UCSD-AML1 (cell line): Measurements from ENCODE around the gene CALM3.
"Not testable (repeated sequence)": the region's sequence is repeated elsewhere in the genome, so short reads cannot be mapped to it uniquely, and the experiment has no call there.

ENCODE experiments used
- DNase-seq: peaks from one replicate; lab custom pipeline; 2025; ENCODE audit not compliant: unreplicated experiment; lab: John Stamatoyannopoulos, UW

The CALM3 gene

GRCh38 chr19:46614114-46614722 lies 13.1 kb downstream of the CALM3 start:
- peak; percentile 81 for DNase-seq

DNA sequence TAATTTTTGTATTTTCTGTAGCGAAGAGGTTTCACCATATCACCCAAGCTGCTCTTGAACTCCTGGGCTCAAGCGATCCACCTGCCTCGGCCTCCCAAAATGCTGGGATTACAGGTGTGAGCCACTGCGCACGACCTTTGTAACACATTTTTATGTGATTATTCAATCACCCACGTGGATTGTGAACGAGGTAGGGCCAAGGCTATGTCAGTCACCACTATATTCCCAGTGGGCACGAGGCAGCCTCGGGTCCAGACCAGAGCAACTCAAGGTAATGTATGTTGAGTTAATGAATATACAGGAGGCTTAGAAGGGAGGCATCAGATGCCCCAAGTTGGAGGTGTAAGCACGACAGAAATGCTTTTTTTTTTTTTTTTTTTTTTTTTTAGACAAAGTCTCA lies 14.8 kb downstream of the CALM3 start:
- no peak for DNase-seq

GRCh38 chr19:46616631-46617322 lies 15.6 kb downstream of the CALM3 start:
- peak; percentile 90 for DNase-seq

- no peak for DNase-seq
Observed at GRCh38 chr19:46617601-46618000, 16.5 kb downstream of the CALM3 start.

DNA sequence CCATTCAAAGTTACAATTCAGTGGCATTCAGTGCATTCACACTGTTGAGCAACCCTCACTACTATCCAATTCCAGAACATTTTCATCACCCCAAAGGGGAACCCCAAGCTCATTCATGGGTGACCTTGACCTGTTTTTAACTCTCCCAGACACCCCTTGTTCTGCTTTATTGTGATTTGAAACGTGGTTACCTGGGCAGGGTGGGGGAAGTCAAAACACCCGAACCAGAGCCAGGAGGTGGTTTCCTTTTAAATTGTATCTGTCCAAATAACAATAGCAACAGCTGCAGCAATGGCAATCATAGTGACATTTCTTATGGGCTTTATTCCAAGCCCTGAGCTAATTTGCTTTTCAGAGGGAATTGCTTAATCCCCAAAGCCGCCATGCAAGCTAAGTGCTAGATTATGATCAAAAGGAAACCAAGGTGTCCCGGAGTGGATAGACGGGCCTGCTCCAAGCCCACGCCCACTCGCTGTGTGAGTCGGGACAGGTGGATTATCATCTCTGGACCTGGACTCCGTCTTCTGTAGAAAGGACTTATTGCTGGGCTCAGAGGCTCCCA lies 17.6 kb downstream of the CALM3 start:
- no peak for DNase-seq

DNA sequence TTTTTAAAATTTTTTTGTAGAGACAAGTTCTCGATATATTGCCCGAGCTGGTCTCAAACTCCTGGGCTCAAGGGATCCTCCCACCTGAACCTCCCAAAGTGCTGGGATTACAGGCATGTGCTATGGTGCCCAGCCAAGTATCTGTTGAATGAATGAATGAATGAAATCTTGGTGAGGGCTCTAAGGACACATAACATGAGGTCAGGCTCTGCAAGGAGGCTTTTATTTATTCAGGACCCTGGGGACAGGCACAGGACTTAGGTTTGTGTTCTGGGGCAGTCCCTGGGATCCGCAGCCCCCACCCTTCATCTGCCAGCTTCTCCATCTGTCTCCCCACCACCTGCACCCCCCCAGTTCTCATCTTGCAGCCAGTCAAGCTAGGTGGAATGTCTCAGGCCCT lies 19.1 kb downstream of the CALM3 start:
- DNase-seq, result no peak

DNA sequence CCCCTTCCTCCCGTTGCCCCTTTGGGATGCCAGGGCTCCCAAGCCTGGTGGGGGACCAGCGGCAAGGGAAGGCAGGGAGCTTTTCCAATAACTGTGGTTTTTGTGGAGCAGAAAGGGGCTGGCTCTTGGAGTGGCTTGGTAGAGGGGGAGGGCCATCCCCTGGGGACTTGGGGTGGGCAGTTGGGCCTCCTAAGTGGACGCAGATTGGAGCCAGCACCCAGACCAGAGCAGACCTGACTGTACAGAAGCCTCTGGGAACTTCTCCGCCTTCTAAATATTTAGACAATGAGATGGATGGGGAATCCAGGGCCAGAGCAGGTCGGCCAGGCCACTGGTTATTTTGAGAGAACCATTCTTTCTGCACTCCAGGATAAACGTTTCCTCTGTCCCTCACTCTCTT lies 19.6 kb downstream of the CALM3 start:
- no peak for DNase-seq

- DNase-seq, result no peak
Observed at GRCh38 chr19:46621191-46622117, 20.3 kb downstream of the CALM3 start.

DNA sequence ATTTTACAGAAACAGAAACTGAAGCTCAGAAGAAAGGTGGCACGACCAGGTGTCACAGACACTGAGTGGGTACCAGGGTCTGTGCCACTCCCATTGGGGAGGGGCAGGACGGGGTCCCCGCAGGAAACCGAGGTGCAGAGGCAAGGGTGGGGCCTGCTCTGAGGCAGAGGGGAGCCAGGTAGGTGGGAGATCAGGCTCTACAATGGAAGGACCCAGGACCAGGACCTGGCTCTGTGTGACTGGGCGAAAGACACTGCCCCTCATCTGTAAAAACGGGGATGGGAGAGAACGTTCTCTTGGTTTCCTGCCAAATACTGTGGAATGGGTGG lies 21.0 kb downstream of the CALM3 start:
- no peak for DNase-seq

- DNase-seq, result no peak
Observed at GRCh38 chr19:46623915-46624502, 22.9 kb downstream of the CALM3 start.

DNA sequence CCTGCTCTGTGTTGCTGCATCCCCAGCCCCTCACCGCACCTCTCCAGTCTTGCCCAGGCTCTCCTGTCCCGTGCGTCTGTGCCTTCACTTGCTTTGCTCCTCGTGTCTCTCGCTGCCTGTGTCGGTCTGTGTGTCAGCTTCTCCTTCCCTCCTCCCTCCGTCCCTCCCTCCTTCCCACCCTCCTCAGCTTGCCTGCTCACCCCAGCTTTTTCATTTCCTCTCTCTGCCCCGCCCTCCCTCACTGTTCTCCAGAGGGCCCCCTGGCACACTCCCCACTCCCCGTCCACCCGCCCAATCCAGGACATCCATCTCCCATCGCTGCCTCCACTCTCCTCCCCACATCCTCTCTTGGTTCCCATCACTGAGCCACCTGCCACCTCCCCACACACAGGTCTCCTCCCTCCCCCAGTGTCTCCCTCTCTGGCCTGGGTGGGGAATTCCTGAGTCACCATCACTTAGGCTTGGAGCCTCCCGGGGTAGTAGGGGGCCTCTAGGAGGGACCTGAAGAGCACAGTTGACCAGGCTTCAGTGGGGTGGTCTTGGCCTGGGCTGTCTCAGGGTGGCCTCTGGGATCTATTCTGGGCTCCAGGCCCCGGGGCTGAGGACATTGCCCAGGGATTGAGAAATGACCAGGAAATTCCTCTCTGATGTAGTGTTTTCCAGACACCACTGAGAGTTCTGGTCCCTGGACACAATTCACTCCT lies 24.0 kb downstream of the CALM3 start, which contains the start of gene PTGIR:
TSS of gene PTGIR (minus strand) at position 132 of the 704 bp plus-strand sequence. CDS start 864 bp downstream, outside the sequence.
- DNase-seq, result peak; percentile 70

GRCh38 chr19:46625731-46626130 lies 24.6 kb downstream of the CALM3 start:
- no peak for DNase-seq

GRCh38 chr19:46626446-46626845 lies 25.3 kb downstream of the CALM3 start:
- DNase-seq, result peak; percentile 44

GRCh38 chr19:46628970-46629369 lies 27.8 kb downstream of the CALM3 start:
- DNase-seq, result not testable (repeated sequence)

DNA sequence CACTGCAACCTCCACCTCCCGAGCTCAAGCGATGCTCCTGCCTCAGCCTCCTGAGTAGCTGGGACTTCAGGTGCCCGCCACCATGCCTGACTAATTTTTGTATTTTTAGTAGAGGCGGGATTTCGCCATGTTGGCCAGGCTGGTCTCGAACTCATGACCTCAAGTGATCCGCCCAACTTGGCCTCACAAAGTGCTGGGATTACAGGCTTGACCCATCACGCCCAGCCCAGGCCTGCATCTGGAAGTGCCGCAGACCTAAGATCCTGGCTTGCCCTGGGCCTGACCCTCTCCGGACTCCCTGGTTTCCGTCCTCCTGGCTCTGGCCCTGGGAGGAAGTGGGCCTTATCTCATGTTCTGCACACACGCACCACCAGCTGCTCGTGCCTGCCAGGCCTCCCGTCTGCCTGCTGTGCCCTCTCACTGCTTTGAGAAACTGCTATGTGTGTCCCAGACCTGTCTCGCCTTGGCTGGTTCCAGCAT lies 28.5 kb downstream of the CALM3 start:
- peak; percentile 87 for DNase-seq

GRCh38 chr19:46630586-46631205 lies 29.6 kb downstream of the CALM3 start:
- peak; percentile 28 for DNase-seq

- no peak for DNase-seq
Observed at GRCh38 chr19:46631481-46631880, 30.4 kb downstream of the CALM3 start.

GRCh38 chr19:46633130-46633529 lies 32.0 kb downstream of the CALM3 start:
- no peak for DNase-seq

GRCh38 chr19:46634045-46634655 lies 33.0 kb downstream of the CALM3 start:
- DNase-seq, result peak; percentile 91
